CD14-positive monocyte (primary cell): ENCODE measurements around the gene C3orf20. TPM values are rescaled to one million over a fixed set of nuclear protein-coding genes. Genes with fewer than 3 reads are reported as not detected.

Source experiments
- DNase-seq, 3 donors: peaks; one replicate each; pipeline ENCODE4 v3.0.0-alpha.2; 2011 to 2022
- H2AFZ ChIP-seq: 2 replicates; pipeline ENCODE4 v1.6.0; 2012; ENCODE audit warnings: mild to moderate bottlenecking, low read depth, low read length, inconsistent platforms; ENCODE audit not compliant: insufficient read depth, poor library complexity, severe bottlenecking
- H3K27ac ChIP-seq, 2 donors: 1 replicate in 1 of 2; 2 replicates in 1 of 2; pipeline ENCODE4 v1.5.1; 2012 to 2013; ENCODE audit warnings: low read length in 2 of 2, control low read depth in 1 of 2, inconsistent platforms in 1 of 2, low read depth in 1 of 2, mild to moderate bottlenecking in 1 of 2
- H3K27me3 ChIP-seq, 2 donors: one replicate each; pipeline versions ENCODE4 v1.6.0 to v1.6.1; 2011 to 2013; ENCODE audit warnings: low read length in 2 of 2; ENCODE audit not compliant: control insufficient read depth in 2 of 2, insufficient read depth in 2 of 2
- H3K36me3 ChIP-seq, 2 donors: replicated peaks in 1 of 2; 1 replicate in 1 of 2; 2 replicates in 1 of 2; pipeline versions ENCODE4 v1.5.1 to v1.6.1; 2012 to 2013; ENCODE audit warnings: low read length in 2 of 2, control low read depth in 1 of 2, inconsistent platforms in 1 of 2, mild to moderate bottlenecking in 1 of 2; ENCODE audit not compliant: insufficient read depth in 2 of 2, control insufficient read depth in 1 of 2
- H3K4me1 ChIP-seq, 2 donors: 1 replicate in 1 of 2; 2 replicates in 1 of 2; pipeline versions ENCODE4 v1.5.1 to v1.6.1; 2012 to 2013; ENCODE audit warnings: low read length in 2 of 2, control low read depth in 1 of 2, inconsistent platforms in 1 of 2, mild to moderate bottlenecking in 1 of 2, moderate library complexity in 1 of 2; ENCODE audit not compliant: insufficient read depth in 2 of 2, control insufficient read depth in 1 of 2
- H3K4me2 ChIP-seq: replicated peaks from 2 replicates; pipeline ENCODE3; 2012; ENCODE audit warnings: low read length, moderate library complexity, mild to moderate bottlenecking; ENCODE audit not compliant: poor library complexity, severe bottlenecking; ENCODE audit errors: extremely low read depth
- H3K4me3 ChIP-seq, 3 experiments: fragments of 200-600 bp in 1 of 3; sonication (generic) in 1 of 3; replicated peaks in 1 of 3; 1 replicate in 2 of 3; 2 replicates in 1 of 3; pipeline ENCODE4 v1.5.1; 2011 to 2013; ENCODE audit warnings: low read length in 3 of 3, mild to moderate bottlenecking in 3 of 3, control low read depth in 2 of 3, low read depth in 2 of 3, inconsistent platforms in 1 of 3, moderate library complexity in 1 of 3
- H3K79me2 ChIP-seq: 2 replicates; pipeline ENCODE4 v1.6.0; 2012; ENCODE audit warnings: mild to moderate bottlenecking, control low read depth, inconsistent platforms, low read length, moderate library complexity; ENCODE audit not compliant: insufficient read depth
- H3K9ac ChIP-seq: 2 replicates; pipeline ENCODE4 v1.6.0; 2017; ENCODE audit warnings: low read length, mild to moderate bottlenecking; ENCODE audit not compliant: insufficient read depth, poor library complexity, severe bottlenecking
- H3K9me3 ChIP-seq, 2 donors: replicated peaks in 1 of 2; 1 replicate in 1 of 2; 2 replicates in 1 of 2; pipeline versions ENCODE4 v1.5.1 to v1.6.1; 2012 to 2013; ENCODE audit warnings: low read length in 2 of 2, control low read depth in 1 of 2; ENCODE audit not compliant: control insufficient read depth in 1 of 2, insufficient read depth in 1 of 2
- H4K20me1 ChIP-seq: 2 replicates; pipeline ENCODE4 v1.6.0; 2012; ENCODE audit warnings: mild to moderate bottlenecking, low read length, control low read depth, moderate library complexity; ENCODE audit not compliant: insufficient read depth
- H3K27ac Mint-ChIP-seq, 7 donors: one replicate each; pipeline ENCODE4 v1.8.0; 2020; ENCODE audit warnings: mild to moderate bottlenecking in 7 of 7, mixed read lengths in 7 of 7, moderate library complexity in 6 of 7, inconsistent platforms in 2 of 7
- H3K27me3 Mint-ChIP-seq, 3 donors: one replicate each; pipeline ENCODE4 v1.8.0; 2021 to 2022; ENCODE audit warnings: low read depth in 3 of 3, mild to moderate bottlenecking in 3 of 3, mixed read lengths in 3 of 3, moderate library complexity in 3 of 3, inconsistent platforms in 1 of 3
- H3K36me3 Mint-ChIP-seq, 2 donors: one replicate each; pipeline ENCODE4 v1.8.0; 2020; ENCODE audit warnings: mixed read lengths in 2 of 2, inconsistent platforms in 1 of 2, mild to moderate bottlenecking in 1 of 2
- H3K4me1 Mint-ChIP-seq: one replicate; pipeline ENCODE4 v1.8.0; 2020; ENCODE audit warnings: mild to moderate bottlenecking, mixed read lengths
- H3K4me3 Mint-ChIP-seq, 2 donors: one replicate each; pipeline ENCODE4 v1.8.0; 2020; ENCODE audit warnings: mild to moderate bottlenecking in 2 of 2, mixed read lengths in 2 of 2, moderate library complexity in 1 of 2
- H3K9me3 Mint-ChIP-seq, 7 donors: one replicate each; pipeline ENCODE4 v1.8.0; 2020 to 2022; ENCODE audit warnings: mixed read lengths in 7 of 7, mild to moderate bottlenecking in 6 of 7, moderate library complexity in 6 of 7, inconsistent platforms in 2 of 7
- WGBS: methylation state at CpG from one replicate; pipeline ENCODE4 v1.1.5; 2013; ENCODE audit warnings: missing lambda C conversion rate; ENCODE audit not compliant: insufficient coverage; 5-methylcytosine and 5-hydroxymethylcytosine counted together
- intact Hi-C, 2 donors: fragments of 100-400 bp; cut with micrococcal nuclease; formaldehyde crosslinking; loops; one replicate each; pipeline versions ENCODE4 v1.15.0 to v1.15.1; 2023
- polyA plus RNA-seq, 3 donors: library from polyadenylated mRNA; depleted of rRNA in 1 of 3; unstranded in 2 of 3; stranded (reverse) in 1 of 3; fragments of 300-500 nt in 2 of 3; fragments of >200 nt in 1 of 3; fragmentation: Illumina TruSeq in 2 of 3; gene quantifications; 1 replicate in 2 of 3; 2 replicates in 1 of 3; pipeline ENCODE4 v1.2.3, GENCODE V29; 2012 to 2021
- TF ChIP-seq, protein P1 (sequence below): fragments of 200-600 bp; IDR thresholded peaks from one replicate; pipeline ENCODE4 v1.8.0; 2022; ENCODE audit warnings: antibody characterized with exemption, mild to moderate bottlenecking

The C3orf20 gene
- polyA plus RNA-seq, 3 donors = 0.11 TPM; not detected in 2

DNA sequence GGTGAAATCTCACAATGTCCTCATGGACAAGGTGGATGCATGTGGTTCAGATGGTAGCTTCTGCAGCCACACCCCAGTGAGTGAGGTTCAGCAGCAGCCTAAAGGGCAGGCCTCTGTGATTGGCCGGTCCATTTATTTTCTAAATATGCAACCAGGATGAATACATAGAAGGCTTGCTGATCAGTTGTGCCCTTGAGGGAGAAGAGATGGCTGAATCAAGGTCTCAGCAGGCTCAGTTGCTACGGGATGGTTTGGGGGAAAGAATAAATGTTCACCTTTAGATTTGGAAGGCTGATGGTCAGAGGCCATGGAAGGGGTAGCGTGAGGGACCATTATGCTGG lies 90.1 kb downstream of the C3orf20 start:
- Histone ChIP-seq H3K27ac (no peak overlapping the region), H3K9me3 (no peaks in the 10 kb centered on the region), H3K4me3 (no peak overlapping the region), H3K9ac (no peak overlapping the region), H3K4me1 (peaks cover 0 to 3% of the 10 kb centered on the region in 2 donors), H3K79me2 (no peaks in the 10 kb centered on the region), H3K27me3 (no peaks in the 10 kb centered on the region), H3K36me3 (no peaks in the 10 kb centered on the region), H4K20me1 (no peaks in the 10 kb centered on the region), H2AFZ (no peak overlapping the region), H3K4me2 (no peak overlapping the region)
- DNase-seq = no peak
- no peaks in the 10 kb centered on the region for H3K36me3 Mint-ChIP-seq
- intact Hi-C loops = no loop called here
- no peak overlapping the region for H3K4me3 Mint-ChIP-seq
- peak overlapping the region in 1 of 7 donors; percentile 15 for H3K27ac Mint-ChIP-seq
- H3K4me1 Mint-ChIP-seq = peaks cover 7% of the 10 kb centered on the region
- peaks cover 0 to 1% (median 0%) of the 10 kb centered on the region in 3 donors for H3K27me3 Mint-ChIP-seq
- 93% methylated on average over 2 of the region's 3 CpGs for WGBS
- no peaks in the 10 kb centered on the region for H3K9me3 Mint-ChIP-seq
- TF ChIP-seq, protein P1, sequence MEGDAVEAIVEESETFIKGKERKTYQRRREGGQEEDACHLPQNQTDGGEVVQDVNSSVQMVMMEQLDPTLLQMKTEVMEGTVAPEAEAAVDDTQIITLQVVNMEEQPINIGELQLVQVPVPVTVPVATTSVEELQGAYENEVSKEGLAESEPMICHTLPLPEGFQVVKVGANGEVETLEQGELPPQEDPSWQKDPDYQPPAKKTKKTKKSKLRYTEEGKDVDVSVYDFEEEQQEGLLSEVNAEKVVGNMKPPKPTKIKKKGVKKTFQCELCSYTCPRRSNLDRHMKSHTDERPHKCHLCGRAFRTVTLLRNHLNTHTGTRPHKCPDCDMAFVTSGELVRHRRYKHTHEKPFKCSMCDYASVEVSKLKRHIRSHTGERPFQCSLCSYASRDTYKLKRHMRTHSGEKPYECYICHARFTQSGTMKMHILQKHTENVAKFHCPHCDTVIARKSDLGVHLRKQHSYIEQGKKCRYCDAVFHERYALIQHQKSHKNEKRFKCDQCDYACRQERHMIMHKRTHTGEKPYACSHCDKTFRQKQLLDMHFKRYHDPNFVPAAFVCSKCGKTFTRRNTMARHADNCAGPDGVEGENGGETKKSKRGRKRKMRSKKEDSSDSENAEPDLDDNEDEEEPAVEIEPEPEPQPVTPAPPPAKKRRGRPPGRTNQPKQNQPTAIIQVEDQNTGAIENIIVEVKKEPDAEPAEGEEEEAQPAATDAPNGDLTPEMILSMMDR = no peak

DNA sequence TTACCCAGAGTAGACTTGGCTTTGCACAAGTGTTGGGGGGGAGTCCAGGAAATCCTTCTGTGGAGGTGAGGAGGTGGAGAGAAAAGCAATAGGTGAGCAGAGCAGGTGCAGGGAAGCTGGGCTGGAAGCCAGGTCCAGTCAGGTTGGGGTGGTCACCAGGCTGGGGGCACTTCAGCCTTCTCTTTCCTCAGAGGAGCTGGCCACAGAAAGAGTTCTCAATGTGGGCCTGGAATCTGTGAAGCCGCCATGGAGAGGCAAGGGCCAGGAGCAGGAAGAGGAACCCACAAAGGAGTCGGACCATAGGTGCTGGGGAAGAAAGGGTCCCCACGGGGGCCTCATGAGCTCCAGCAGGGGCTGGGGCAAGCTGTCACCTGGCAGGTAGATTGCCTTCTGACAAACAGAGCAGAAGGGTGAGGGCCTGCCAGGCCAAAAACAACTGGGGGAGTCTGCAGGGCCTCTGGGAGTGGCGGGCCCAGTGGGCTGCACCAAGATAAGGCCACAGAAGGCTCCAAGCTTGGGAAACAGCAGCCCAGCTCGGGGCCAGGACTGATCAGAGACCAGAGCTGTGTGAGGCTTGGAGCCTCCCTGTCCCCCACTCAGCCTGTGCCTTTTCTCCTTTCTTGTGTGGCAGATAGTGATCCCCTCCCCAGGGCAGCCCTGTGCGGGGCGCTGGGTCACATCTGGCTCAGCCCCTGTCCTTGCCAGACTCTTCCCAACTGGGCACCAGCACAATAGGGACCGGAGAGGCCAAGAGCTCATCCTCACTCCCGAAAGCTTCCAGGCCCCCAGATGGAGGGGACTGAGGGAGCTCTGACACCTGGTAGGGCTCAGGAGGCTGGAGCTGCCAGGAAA lies 90.9 kb downstream of the C3orf20 start:
- no peak for DNase-seq
- no peaks in the 10 kb centered on the region for H3K9me3 ChIP-seq
- H3K79me2 ChIP-seq = no peaks in the 10 kb centered on the region
- no peaks in the 10 kb centered on the region for H3K36me3 ChIP-seq
- no peaks in the 10 kb centered on the region for H3K27me3 ChIP-seq
- H3K9me3 Mint-ChIP-seq = no peaks in the 10 kb centered on the region
- H2AFZ ChIP-seq = no peak overlapping the region
- TF ChIP-seq, protein P1 = no peak
- no peak overlapping the region for H3K4me3 ChIP-seq
- no peak overlapping the region for H3K4me2 ChIP-seq
- peak overlapping the region in 1 of 7 donors; percentile 68 for H3K27ac Mint-ChIP-seq
- no peak overlapping the region for H3K4me3 Mint-ChIP-seq
- intact Hi-C loops = no loop called here
- H3K27ac ChIP-seq = no peak overlapping the region
- H3K9ac ChIP-seq = no peak overlapping the region
- peaks cover 0 to 1% (median 0%) of the 10 kb centered on the region in 3 donors for H3K27me3 Mint-ChIP-seq
- no peaks in the 10 kb centered on the region for H3K36me3 Mint-ChIP-seq
- 82% methylated on average over 7 of the region's 9 CpGs for WGBS
- H3K4me1 ChIP-seq = peaks cover 0 to 3% of the 10 kb centered on the region in 2 donors
- H4K20me1 ChIP-seq = no peaks in the 10 kb centered on the region
- H3K4me1 Mint-ChIP-seq = peaks cover 6% of the 10 kb centered on the region
